Endothelial cell of umbilical vein (primary cell): ENCODE measurements around the gene MLNR. TPM values are rescaled to one million over a fixed set of nuclear protein-coding genes. Genes with fewer than 3 reads are reported as not detected.

Source experiments
- BruUV-seq: library from RNA; stranded (reverse); fragments of 400-500 nt; replicated peaks from 2 replicates; lab custom pipeline; 2021; lab: Mats Ljungman, UMichigan
- CTCF ChIA-PET: fragments of 300-600, 350-600 bp; sonication (Branson Sonifier 250); formaldehyde crosslinking; loops from one replicate; lab custom pipeline; 2021; ENCODE audit warnings: antibody characterized with exemption, inconsistent platforms; lab: Charles Lee
- POLR2A ChIA-PET: fragments of 300-600, 350-600 bp; sonication (Branson Sonifier 250); formaldehyde crosslinking; loops from one replicate; lab custom pipeline; 2021; ENCODE audit warnings: antibody characterized with exemption, inconsistent platforms; lab: Charles Lee
- DNase-seq: peaks from one replicate; pipeline ENCODE4 v3.0.0-alpha.2; 2011; ENCODE audit warnings: low read depth, low spot score
- FAIRE-seq: peaks from 2 replicates; lab custom pipeline; 2011; peaks lifted over from hg19 to GRCh38; lab: Jason Lieb, UNC
- H2AFZ ChIP-seq: 2 replicates; pipeline ENCODE4 v1.6.0; 2012; ENCODE audit warnings: low read depth, low read length, control low read depth, inconsistent platforms
- H3K27ac ChIP-seq: 2 replicates; pipeline ENCODE4 v1.5.1; 2011; ENCODE audit warnings: low read depth, mild to moderate bottlenecking, control low read depth, low read length, moderate library complexity; ENCODE audit not compliant: insufficient read depth
- H3K27me3 ChIP-seq, 2 experiments: 2 replicates each; pipeline versions ENCODE4 v1.6.0 to v1.6.1; 2011; ENCODE audit warnings: low read length in 2 of 2, mixed read lengths in 1 of 2; ENCODE audit not compliant: control insufficient read depth in 2 of 2, insufficient read depth in 2 of 2
- H3K36me3 ChIP-seq, 2 experiments: 2 replicates in 1 of 2; 3 replicates in 1 of 2; pipeline ENCODE4 v1.5.1; 2011; ENCODE audit warnings: low read length in 2 of 2, mild to moderate bottlenecking in 1 of 2, moderate library complexity in 1 of 2; ENCODE audit not compliant: control insufficient read depth in 2 of 2, insufficient read depth in 2 of 2; ENCODE audit errors: extremely low read depth in 1 of 2
- H3K4me1 ChIP-seq: 3 replicates; pipeline ENCODE4 v1.5.1; 2011; ENCODE audit warnings: mild to moderate bottlenecking, low read length; ENCODE audit not compliant: control insufficient read depth, insufficient read depth; ENCODE audit errors: extremely low read depth
- H3K4me2 ChIP-seq: 2 replicates; pipeline ENCODE4 v1.6.1; 2011; ENCODE audit warnings: low read length, control low read depth, mixed read lengths; ENCODE audit not compliant: insufficient read depth
- H3K4me3 ChIP-seq, 3 experiments: fragments of 200-600 bp in 1 of 3; sonication (generic), shearing (Covaris generic) in 1 of 3; replicated peaks in 1 of 3; 2 replicates each; pipeline ENCODE4 v1.5.1; 2011 to 2016; ENCODE audit warnings: control low read depth in 3 of 3, low read length in 3 of 3, mild to moderate bottlenecking in 2 of 3, inconsistent platforms in 1 of 3, low read depth in 1 of 3, moderate library complexity in 1 of 3; ENCODE audit not compliant: insufficient read depth in 1 of 3
- H3K79me2 ChIP-seq: 2 replicates; pipeline ENCODE4 v1.6.0; 2012; ENCODE audit warnings: low read length, inconsistent platforms; ENCODE audit not compliant: control insufficient read depth, insufficient read depth
- H3K9ac ChIP-seq: replicated peaks from 2 replicates; pipeline ENCODE3; 2011; ENCODE audit warnings: low read length, control low read depth; ENCODE audit not compliant: insufficient read depth; ENCODE audit errors: extremely low read depth
- H3K9me1 ChIP-seq: replicated peaks from 3 replicates; pipeline ENCODE4 v1.6.0; 2011; ENCODE audit warnings: mild to moderate bottlenecking, low read length; ENCODE audit not compliant: control insufficient read depth, insufficient read depth; ENCODE audit errors: extremely low read depth
- H3K9me3 ChIP-seq: replicated peaks from 2 replicates; pipeline ENCODE4 v1.5.1; 2012; ENCODE audit warnings: low read length, inconsistent platforms; ENCODE audit not compliant: control insufficient read depth, insufficient read depth
- H4K20me1 ChIP-seq: replicated peaks from 2 replicates; pipeline ENCODE3; 2011; ENCODE audit warnings: mild to moderate bottlenecking, low read length; ENCODE audit not compliant: control insufficient read depth, insufficient read depth; ENCODE audit errors: extremely low read depth
- EZH2 ChIP-seq: IDR thresholded peaks from 2 replicates; pipeline ENCODE4 v1.6.1; 2012; ENCODE audit warnings: borderline replicate concordance, low read depth, mild to moderate bottlenecking, moderate library complexity, low read length, inconsistent platforms; ENCODE audit not compliant: severe bottlenecking
- FOS ChIP-seq: IDR thresholded peaks from 2 replicates; pipeline ENCODE4 v1.6.1; 2011; ENCODE audit warnings: mild to moderate bottlenecking, low read length, moderate library complexity, borderline replicate concordance; ENCODE audit not compliant: insufficient read depth
- GATA2 ChIP-seq: IDR thresholded peaks from 2 replicates; pipeline ENCODE4 v1.7.0; 2011; ENCODE audit warnings: low read depth, mild to moderate bottlenecking, moderate library complexity, mixed read lengths, low read length; ENCODE audit not compliant: insufficient read length, insufficient read depth
- JUN ChIP-seq: IDR thresholded peaks from 2 replicates; pipeline ENCODE4 v1.6.1; 2011; ENCODE audit warnings: borderline replicate concordance, low read depth; ENCODE audit not compliant: insufficient read length, insufficient read depth
- MYC ChIP-seq: IDR thresholded peaks from one replicate; pipeline ENCODE4 v1.6.1; 2011; ENCODE audit warnings: mild to moderate bottlenecking, low read depth, low read length
- POLR2A ChIP-seq: IDR thresholded peaks from 2 replicates; pipeline ENCODE4 v1.6.1; 2012; ENCODE audit warnings: low read depth, mild to moderate bottlenecking, control low read depth, low read length
- POLR2AphosphoS5 ChIP-seq: IDR thresholded peaks from 2 replicates; pipeline ENCODE4 v1.6.1; 2012; ENCODE audit warnings: low read depth, mild to moderate bottlenecking, control low read depth, low read length, moderate library complexity; ENCODE audit not compliant: insufficient read depth
- dilution Hi-C: fragments of 300-500 bp; cut with MboI; formaldehyde crosslinking; loops from one replicate; pipeline ENCODE4 v1.15.0; 2019; ENCODE audit warnings: low sequenced_read_pairs; ENCODE audit not compliant: extremely low pct_ligation_motif_present
- intact Hi-C: fragments of 100-400 bp; cut with micrococcal nuclease; formaldehyde crosslinking; loops from one replicate; pipeline ENCODE4 v1.10.0; 2022
- polyA plus RNA-seq, 4 experiments: library from polyadenylated mRNA; depleted of rRNA in 3 of 4; stranded (reverse) in 3 of 4; unstranded in 1 of 4; fragments of >200 nt; gene quantifications; 2 replicates each; pipeline versions ENCODE4 v1.2.1 to v1.2.3, GENCODE V29; 2011 to 2012; ENCODE audit warnings: missing spikeins in 1 of 4
- total RNA-seq: library from RNA; stranded (reverse); gene quantifications from 2 replicates; pipeline ENCODE4 v1.2.3, GENCODE V29; 2021
- TF ChIP-seq, protein P1 (sequence below), 2 donors: IDR thresholded peaks; 1 replicate in 1 of 2; 2 replicates in 1 of 2; pipeline ENCODE4 v1.5.1; 2011; ENCODE audit warnings: low read length in 2 of 2, mild to moderate bottlenecking in 2 of 2, moderate library complexity in 2 of 2, control low read depth in 1 of 2, inconsistent platforms in 1 of 2, low read depth in 1 of 2; ENCODE audit not compliant: insufficient read depth in 1 of 2; ENCODE audit errors: extremely low read depth in 1 of 2
- TF ChIP-seq, protein P2 (sequence below): IDR thresholded peaks from 2 replicates; pipeline ENCODE4 v1.6.1; 2011; ENCODE audit not compliant: insufficient read depth, insufficient read length

Gene MLNR
- total and polyA plus RNA-seq, 2 donors (not counting 3 experiments of a cell fraction or from before 2014, with no cell fraction given), result not detected

DNA sequence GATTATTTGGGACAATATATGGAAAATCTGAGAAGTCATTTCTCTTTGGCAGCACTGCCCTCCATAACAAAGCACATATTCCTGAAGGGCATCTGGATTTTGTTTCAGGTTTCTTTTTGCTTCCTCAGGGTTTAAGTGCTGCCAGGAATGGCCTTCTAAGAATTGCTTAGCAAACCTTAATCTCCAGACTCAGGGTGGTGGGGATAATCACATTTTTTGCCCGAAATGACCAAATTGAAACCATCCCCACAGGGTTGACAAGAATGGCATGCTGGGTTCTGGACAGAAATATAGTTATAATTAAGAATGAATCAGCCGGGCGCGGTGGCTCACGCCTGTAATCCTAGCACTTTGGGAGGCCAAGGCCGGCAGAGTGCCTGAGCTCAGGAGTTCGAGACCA, 21.2 kb downstream of the MLNR start:
- BruUV-seq, result no TSS peak

DNA sequence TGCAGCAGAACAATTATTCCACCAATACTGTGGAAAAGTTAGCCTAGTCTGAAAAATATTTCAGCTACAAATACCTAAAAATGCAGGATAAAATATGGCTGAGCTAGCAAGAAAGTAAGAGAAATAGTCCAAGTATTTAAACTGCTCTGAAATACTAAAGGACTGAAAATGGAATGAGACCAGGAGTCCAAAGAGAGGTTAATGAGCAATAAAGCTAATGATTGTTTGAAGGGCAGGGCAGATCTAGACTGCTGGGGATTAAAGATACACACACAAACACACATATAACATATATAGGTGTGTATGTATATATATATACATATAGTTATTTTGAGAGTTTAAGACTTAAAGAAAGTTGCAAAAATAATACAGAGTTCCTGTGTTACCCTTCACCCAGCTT, 25.0 kb downstream of the MLNR start:
- no peak overlapping the region for H3K4me3 ChIP-seq
- FAIRE-seq (no peak), DNase-seq (no peak)
- peaks cover 5% of the 10 kb centered on the region for H3K79me2 ChIP-seq
- peaks cover 0 to 3% of the 10 kb centered on the region in 2 experiments for H3K27me3 ChIP-seq
- BruUV-seq, result no TSS peak
- H3K9me3 ChIP-seq, result no peaks in the 10 kb centered on the region
- dilution Hi-C loops (no loop called here), intact Hi-C loops (no loop called here)
- no peaks in the 10 kb centered on the region for H3K36me3 ChIP-seq
- no peak overlapping the region for H2AFZ ChIP-seq
- POLR2A ChIA-PET, result no interaction called here
- H3K4me2 ChIP-seq, result no peak overlapping the region
- peaks cover 11% of the 10 kb centered on the region for H3K4me1 ChIP-seq
- H4K20me1 ChIP-seq, result no peaks in the 10 kb centered on the region
- H3K9ac ChIP-seq, result no peak overlapping the region
- no peak for TF ChIP-seq POLR2AphosphoS5
- TF ChIP-seq POLR2A, result no peak
- TF ChIP-seq, protein P1, sequence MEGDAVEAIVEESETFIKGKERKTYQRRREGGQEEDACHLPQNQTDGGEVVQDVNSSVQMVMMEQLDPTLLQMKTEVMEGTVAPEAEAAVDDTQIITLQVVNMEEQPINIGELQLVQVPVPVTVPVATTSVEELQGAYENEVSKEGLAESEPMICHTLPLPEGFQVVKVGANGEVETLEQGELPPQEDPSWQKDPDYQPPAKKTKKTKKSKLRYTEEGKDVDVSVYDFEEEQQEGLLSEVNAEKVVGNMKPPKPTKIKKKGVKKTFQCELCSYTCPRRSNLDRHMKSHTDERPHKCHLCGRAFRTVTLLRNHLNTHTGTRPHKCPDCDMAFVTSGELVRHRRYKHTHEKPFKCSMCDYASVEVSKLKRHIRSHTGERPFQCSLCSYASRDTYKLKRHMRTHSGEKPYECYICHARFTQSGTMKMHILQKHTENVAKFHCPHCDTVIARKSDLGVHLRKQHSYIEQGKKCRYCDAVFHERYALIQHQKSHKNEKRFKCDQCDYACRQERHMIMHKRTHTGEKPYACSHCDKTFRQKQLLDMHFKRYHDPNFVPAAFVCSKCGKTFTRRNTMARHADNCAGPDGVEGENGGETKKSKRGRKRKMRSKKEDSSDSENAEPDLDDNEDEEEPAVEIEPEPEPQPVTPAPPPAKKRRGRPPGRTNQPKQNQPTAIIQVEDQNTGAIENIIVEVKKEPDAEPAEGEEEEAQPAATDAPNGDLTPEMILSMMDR (IDR thresholded peaks at IDR 0.05; ENCODE audit: extremely low read depth in 1 of 2, insufficient read depth in 1 of 2, low read depth in 1 of 2, low read length in 2 of 2), result no peak
- TF ChIP-seq FOS, result no peak
- TF ChIP-seq, protein P2, sequence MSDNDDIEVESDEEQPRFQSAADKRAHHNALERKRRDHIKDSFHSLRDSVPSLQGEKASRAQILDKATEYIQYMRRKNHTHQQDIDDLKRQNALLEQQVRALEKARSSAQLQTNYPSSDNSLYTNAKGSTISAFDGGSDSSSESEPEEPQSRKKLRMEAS, result no peak
- no peak for TF ChIP-seq EZH2
- TF ChIP-seq JUN, result no peak
- TF ChIP-seq MYC, result no peak
- no peak for TF ChIP-seq GATA2
- H3K9me1 ChIP-seq, result no peaks in the 10 kb centered on the region
- CTCF ChIA-PET, result interaction anchor here (1.1 to 1.8 kb wide), 3 partner anchors 36 to 362 kb away, joined by 3 to 9 read pairs (median 3); no protein-coding TSS in a partner anchor
- H3K27ac ChIP-seq, result no peak overlapping the region

More for the DNA sequence above, 21.2 kb downstream of the MLNR start:
- dilution Hi-C loops (no loop called here), intact Hi-C loops (loop anchor here (2.0 kb wide), 1 partner anchor 366 kb away; no protein-coding TSS in a partner anchor)
- CTCF ChIA-PET, result interaction anchor here (1.0 kb wide), 1 partner anchor 39 kb away, joined by 3 read pairs; no protein-coding TSS in a partner anchor
- POLR2A ChIA-PET, result no interaction called here
- Histone ChIP-seq H2AFZ (no peak overlapping the region), H3K4me2 (no peak overlapping the region), H3K9ac (no peak overlapping the region), H3K4me3 (no peak overlapping the region), H4K20me1 (no peaks in the 10 kb centered on the region), H3K27ac (no peak overlapping the region), H3K9me3 (no peaks in the 10 kb centered on the region), H3K9me1 (no peaks in the 10 kb centered on the region), H3K36me3 (no peaks in the 10 kb centered on the region), H3K27me3 (peaks cover 0 to 3% of the 10 kb centered on the region in 2 experiments), H3K79me2 (no peaks in the 10 kb centered on the region), H3K4me1 (no peaks in the 10 kb centered on the region)
- no peak for FAIRE-seq
- TF ChIP-seq EZH2 (no peak), POLR2AphosphoS5 (no peak), POLR2A (no peak), FOS (no peak)
- no peak for DNase-seq
